Measurements from ENCODE around the gene KLHDC7B.
"Not testable (repeated sequence)": the region's sequence is repeated elsewhere in the genome, so short reads cannot be mapped to it uniquely, and the experiment has no call there.

KLHDC7B gene

DNA sequence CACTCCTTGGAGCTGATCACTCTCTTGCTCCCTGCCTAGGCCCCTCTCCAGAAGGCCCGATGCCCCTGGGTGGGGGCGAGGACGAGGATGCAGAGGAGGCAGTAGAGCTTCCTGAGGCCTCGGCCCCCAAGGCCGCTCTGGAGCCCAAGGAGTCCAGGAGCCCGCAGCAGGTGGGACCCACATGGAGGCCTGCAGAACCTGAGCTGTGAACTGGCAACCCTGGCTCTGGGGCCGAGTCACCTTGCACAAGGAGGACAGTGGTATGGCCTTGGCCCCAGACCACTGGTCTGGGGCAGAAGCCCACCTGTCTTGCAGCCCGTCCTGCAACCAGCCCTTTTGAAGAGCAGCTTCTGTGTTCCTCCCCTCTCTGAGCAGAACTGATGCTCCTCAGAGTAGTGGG is 26.5 kb upstream of the KLHDC7B start:
- TF ChIP-seq, protein P1, sequence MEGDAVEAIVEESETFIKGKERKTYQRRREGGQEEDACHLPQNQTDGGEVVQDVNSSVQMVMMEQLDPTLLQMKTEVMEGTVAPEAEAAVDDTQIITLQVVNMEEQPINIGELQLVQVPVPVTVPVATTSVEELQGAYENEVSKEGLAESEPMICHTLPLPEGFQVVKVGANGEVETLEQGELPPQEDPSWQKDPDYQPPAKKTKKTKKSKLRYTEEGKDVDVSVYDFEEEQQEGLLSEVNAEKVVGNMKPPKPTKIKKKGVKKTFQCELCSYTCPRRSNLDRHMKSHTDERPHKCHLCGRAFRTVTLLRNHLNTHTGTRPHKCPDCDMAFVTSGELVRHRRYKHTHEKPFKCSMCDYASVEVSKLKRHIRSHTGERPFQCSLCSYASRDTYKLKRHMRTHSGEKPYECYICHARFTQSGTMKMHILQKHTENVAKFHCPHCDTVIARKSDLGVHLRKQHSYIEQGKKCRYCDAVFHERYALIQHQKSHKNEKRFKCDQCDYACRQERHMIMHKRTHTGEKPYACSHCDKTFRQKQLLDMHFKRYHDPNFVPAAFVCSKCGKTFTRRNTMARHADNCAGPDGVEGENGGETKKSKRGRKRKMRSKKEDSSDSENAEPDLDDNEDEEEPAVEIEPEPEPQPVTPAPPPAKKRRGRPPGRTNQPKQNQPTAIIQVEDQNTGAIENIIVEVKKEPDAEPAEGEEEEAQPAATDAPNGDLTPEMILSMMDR (IDR thresholded peaks at IDR 0.05; ENCODE audit: low read depth, low read length) = no peak
- TF ChIP-seq POLR2A (IDR thresholded peaks at IDR 0.05; ENCODE audit: extremely low read depth, insufficient read length) = no peak
- no peak for TF ChIP-seq MYC (IDR thresholded peaks at IDR 0.05; ENCODE audit: low read depth, low read length)
- TF ChIP-seq, protein P2, sequence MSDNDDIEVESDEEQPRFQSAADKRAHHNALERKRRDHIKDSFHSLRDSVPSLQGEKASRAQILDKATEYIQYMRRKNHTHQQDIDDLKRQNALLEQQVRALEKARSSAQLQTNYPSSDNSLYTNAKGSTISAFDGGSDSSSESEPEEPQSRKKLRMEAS (IDR thresholded peaks at IDR 0.05; ENCODE audit: low read depth, low read length) = no peak
- H3K4me3 ChIP-seq (ENCODE audit: low read depth, low read length) = no peak overlapping the region
- no peak for DNase-seq (ENCODE audit: low read depth)

DNA sequence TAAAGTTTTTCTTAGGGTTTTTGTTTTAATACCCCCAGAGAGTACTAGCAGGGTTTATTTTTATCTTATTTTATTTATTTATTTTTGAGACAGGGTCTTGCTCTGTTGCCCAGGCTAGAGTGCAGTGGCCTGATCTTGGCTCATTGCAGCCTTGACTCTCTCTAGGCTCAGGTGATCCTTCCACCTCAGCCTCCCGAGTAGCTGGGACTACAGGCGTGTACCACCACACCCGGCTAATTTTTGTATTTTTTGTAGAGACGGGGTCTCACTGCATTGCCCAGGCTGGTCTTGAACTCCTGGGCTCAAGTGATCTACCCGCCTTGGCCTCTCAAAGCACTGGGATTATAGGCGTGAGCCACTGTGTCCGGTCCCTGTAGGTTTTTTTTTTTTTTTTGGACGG is 25.5 kb upstream of the KLHDC7B start:
- DNase-seq (ENCODE audit: low read depth); H3K4me3 ChIP-seq (ENCODE audit: low read depth, low read length): not testable (repeated sequence)

DNA sequence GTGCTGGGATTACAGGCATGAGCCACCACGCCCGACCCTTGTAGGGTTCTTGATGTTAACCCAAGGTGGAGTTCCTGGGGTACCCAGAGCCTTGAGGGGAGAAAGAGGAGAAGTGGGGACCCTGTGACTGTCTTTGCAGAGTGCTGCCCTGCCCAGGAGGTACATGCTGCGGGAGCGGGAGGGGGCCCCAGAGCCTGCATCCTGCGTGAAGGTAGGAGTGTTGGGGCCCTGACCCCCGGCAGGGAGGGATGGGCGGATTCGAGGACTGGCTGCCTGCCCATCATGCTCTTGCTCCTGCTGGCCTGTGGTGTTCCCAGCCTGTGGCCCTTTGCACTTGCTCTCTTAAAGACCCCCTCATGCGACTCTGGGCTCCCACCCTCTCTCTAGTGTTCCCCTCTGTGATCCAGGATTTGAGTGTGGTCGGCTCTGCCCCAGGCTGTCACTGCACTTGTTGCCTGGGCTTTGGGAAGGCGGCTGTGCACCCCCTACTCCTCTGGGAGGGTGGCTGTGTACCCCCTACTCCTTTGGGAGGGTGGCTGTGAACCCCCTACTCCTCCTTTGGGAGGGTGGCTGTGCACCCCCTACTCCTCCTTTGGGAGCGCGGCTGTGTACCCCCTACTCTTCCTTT is 24.8 kb upstream of the KLHDC7B start:
- DNase-seq (ENCODE audit: low read depth) = no peak
- TF ChIP-seq, protein P1 (IDR thresholded peaks at IDR 0.05; ENCODE audit: low read depth, low read length) = no peak
- TF ChIP-seq POLR2A (IDR thresholded peaks at IDR 0.05; ENCODE audit: extremely low read depth, insufficient read length) = no peak
- TF ChIP-seq MYC (IDR thresholded peaks at IDR 0.05; ENCODE audit: low read depth, low read length) = no peak
- TF ChIP-seq, protein P2 (IDR thresholded peaks at IDR 0.05; ENCODE audit: low read depth, low read length) = no peak

DNA sequence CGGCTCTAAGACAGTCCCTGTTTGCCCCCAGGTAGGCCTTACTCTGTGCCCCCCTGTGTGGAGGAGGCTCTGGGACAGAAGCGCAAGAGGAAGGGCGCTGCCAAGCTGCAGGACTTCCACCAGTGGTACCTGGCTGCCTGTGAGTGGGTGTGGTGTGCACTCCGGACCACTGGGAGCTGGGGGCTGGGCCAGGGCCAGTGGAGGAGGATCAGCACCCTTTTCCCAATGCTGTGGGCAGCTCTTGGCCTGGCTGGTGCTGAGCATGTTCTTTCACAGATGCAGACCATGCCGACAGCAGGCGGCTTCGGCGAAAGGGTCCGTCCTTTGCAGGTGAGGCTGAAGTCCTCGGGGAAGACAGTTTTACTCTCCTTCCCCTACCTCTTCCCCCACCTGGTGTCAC is 24.0 kb upstream of the KLHDC7B start:
- no peak for TF ChIP-seq MYC (IDR thresholded peaks at IDR 0.05; ENCODE audit: low read depth, low read length)
- TF ChIP-seq, protein P2 (IDR thresholded peaks at IDR 0.05; ENCODE audit: low read depth, low read length) = no peak
- no peak for TF ChIP-seq POLR2A (IDR thresholded peaks at IDR 0.05; ENCODE audit: extremely low read depth, insufficient read length)
- TF ChIP-seq, protein P1 (IDR thresholded peaks at IDR 0.05; ENCODE audit: low read depth, low read length) = no peak
- H3K4me3 ChIP-seq (ENCODE audit: low read depth, low read length) = no peak overlapping the region
- no peak for DNase-seq (ENCODE audit: low read depth)

More for the DNA sequence above, 24.8 kb upstream of the KLHDC7B start:
- H3K4me3 ChIP-seq (ENCODE audit: low read depth, low read length) = no peak overlapping the region

DNA sequence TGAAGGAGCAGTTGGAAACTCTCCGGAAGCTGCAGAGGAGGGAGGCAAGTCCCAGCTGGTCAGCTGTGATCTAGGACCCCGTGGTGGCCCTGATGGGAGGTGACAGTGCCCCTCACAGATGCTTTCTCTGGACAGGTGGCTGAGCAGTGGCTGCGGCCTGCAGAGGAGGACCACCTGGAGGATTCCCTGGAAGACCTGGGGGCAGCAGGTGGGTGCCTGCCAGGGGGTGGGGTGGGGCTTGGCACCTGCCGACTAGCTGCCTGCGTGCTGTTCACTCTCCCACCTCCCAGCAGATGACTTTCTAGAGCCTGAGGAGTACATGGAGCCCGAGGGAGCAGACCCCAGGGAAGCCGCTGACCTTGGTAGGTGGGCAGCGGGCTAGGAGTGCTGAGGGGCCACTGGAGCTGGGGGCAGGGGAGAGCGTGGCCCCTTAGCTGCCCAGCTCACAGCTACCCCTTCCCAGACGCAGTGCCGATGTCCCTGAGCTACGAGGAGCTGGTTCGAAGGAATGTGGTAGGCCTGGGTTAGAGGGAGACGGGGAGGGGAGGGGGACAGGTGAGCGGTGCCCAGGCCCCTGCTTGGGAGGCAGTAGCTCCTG is 23.4 kb upstream of the KLHDC7B start:
- DNase-seq (ENCODE audit: low read depth) = no peak
- H3K4me3 ChIP-seq (ENCODE audit: low read depth, low read length) = no peak overlapping the region
- TF ChIP-seq, protein P2 (IDR thresholded peaks at IDR 0.05; ENCODE audit: low read depth, low read length) = no peak
- TF ChIP-seq, protein P1 (IDR thresholded peaks at IDR 0.05; ENCODE audit: low read depth, low read length) = no peak
- no peak for TF ChIP-seq MYC (IDR thresholded peaks at IDR 0.05; ENCODE audit: low read depth, low read length)
- no peak for TF ChIP-seq POLR2A (IDR thresholded peaks at IDR 0.05; ENCODE audit: extremely low read depth, insufficient read length)

DNA sequence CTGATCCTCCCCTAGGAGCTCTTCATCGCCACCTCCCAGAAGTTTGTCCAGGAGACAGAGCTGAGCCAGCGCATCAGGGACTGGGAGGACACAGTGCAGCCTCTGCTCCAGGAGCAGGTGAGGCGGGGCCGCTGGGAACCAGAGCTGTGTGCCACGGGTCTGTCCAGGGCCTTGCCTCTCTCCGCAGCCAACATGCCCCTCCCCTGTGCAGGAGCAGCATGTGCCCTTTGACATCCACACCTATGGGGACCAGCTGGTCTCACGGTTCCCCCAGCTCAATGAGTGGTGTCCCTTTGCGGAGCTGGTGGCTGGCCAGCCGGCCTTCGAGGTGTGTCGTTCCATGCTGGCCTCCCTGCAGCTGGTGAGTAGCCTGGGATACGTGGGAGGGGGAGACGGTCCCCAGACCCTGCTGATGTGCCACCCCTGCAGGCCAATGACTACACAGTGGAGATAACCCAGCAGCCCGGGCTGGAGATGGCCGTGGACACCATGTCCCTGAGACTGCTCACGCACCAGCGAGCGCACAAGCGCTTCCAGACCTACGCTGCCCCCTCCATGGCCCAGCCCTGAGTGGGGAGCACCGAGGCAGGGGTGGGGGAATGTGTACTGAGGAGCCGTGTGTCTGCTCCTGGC is 22.8 kb upstream of the KLHDC7B start:
- TF ChIP-seq, protein P2 (IDR thresholded peaks at IDR 0.05; ENCODE audit: low read depth, low read length) = no peak
- TF ChIP-seq, protein P1 (IDR thresholded peaks at IDR 0.05; ENCODE audit: low read depth, low read length) = no peak
- TF ChIP-seq MYC (IDR thresholded peaks at IDR 0.05; ENCODE audit: low read depth, low read length) (no peak), POLR2A (IDR thresholded peaks at IDR 0.05; ENCODE audit: extremely low read depth, insufficient read length) (no peak)
- no peak for DNase-seq (ENCODE audit: low read depth)
- no peak overlapping the region for H3K4me3 ChIP-seq (ENCODE audit: low read depth, low read length)

Measured in NB4 (cell line).